ENCODE results near the gene CEP126.

The CEP126 gene

DNA sequence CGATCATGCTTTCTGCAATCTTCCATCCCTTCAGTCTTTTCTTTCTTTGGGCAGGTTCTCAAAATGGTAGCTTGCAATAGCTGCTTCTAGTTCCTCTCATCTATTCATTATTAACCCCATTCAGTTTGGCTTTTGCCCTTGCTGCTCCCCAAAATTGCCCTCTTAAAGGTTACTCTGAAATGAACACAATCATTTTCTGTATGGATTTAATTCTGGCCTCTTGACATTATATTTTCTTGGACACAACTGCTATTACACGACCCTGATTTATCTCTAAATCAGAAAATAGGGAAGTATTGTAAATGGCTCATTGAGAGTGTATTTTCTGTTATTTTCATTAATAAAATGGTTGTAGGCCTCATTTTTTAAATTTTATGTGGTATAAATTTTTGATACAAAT is 1.6 kb downstream of the CEP126 start, which contains the start of gene ANGPTL5:
TSS of gene ANGPTL5 (minus strand) at position 101 of the 400 bp plus-strand sequence. CDS start 8,613 bp downstream, outside the sequence.
- H3K4me1 ChIP-seq (ENCODE audit: control insufficient read depth, low read length), result peaks cover 23% of the 10 kb centered on the region
- TF ChIP-seq, protein P1, sequence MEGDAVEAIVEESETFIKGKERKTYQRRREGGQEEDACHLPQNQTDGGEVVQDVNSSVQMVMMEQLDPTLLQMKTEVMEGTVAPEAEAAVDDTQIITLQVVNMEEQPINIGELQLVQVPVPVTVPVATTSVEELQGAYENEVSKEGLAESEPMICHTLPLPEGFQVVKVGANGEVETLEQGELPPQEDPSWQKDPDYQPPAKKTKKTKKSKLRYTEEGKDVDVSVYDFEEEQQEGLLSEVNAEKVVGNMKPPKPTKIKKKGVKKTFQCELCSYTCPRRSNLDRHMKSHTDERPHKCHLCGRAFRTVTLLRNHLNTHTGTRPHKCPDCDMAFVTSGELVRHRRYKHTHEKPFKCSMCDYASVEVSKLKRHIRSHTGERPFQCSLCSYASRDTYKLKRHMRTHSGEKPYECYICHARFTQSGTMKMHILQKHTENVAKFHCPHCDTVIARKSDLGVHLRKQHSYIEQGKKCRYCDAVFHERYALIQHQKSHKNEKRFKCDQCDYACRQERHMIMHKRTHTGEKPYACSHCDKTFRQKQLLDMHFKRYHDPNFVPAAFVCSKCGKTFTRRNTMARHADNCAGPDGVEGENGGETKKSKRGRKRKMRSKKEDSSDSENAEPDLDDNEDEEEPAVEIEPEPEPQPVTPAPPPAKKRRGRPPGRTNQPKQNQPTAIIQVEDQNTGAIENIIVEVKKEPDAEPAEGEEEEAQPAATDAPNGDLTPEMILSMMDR (IDR thresholded peaks at IDR 0.05; ENCODE audit: low read depth, low read length, poor library complexity, severe bottlenecking), result no peak
- no peak for TF ChIP-seq EZH2phosphoT487 (IDR thresholded peaks at IDR 0.05; ENCODE audit: borderline replicate concordance, low read length)
- H3K36me3 ChIP-seq (ENCODE audit: control insufficient read depth, low read length), result no peaks in the 10 kb centered on the region; the same call in 1 of the 2 replicates
- no peaks in the 10 kb centered on the region for H3K9me3 ChIP-seq (ENCODE audit: control insufficient read depth, insufficient read depth, low read length)
- peaks cover 7% of the 10 kb centered on the region; the same call in 1 of the 2 replicates for H3F3A ChIP-seq (ENCODE audit: control insufficient read depth, insufficient read depth)
- no peaks in the 10 kb centered on the region for H4K20me1 ChIP-seq (ENCODE audit: control insufficient read depth, insufficient read depth, low read depth, low read length)
- H3K4me2 ChIP-seq (ENCODE audit: low read length), result peak within 1 kb of the TSS; percentile 81
- H3K27ac ChIP-seq (ENCODE audit: low read depth, low read length), result peak within 1 kb of the TSS; percentile 75
- peak within 1 kb of the TSS; percentile 87 for H3K4me3 ChIP-seq (ENCODE audit: low read length)
- no peaks in the 10 kb centered on the region for H3K27me3 ChIP-seq (ENCODE audit: control insufficient read depth, low read length)
- no peaks in the 10 kb centered on the region for H3K9me2 ChIP-seq (replicated peaks; ENCODE audit: control insufficient read depth, low read length)
- H3K79me2 ChIP-seq (ENCODE audit: control insufficient read depth, low read length), result no peaks in the 10 kb centered on the region

DNA sequence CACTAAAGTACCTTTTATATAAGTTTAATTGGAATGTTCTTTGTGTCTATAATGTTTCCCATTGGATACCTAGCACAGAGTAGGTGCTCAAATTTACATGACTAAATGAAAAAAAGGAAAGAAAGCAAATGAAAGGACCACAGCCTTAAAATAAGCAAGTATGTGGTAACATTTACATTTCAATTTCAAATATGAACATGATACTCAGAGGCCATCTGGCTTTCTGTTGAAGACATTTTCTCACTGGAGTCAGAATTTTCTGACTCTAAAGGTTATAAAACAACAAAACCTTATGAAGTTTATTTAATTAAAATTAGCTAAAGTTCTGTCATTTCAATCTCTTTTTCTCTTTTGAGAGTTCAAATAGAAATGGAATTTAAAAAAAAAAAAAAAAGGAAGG is 2.4 kb downstream of the CEP126 start:
- Histone ChIP-seq H3K27me3 (ENCODE audit: control insufficient read depth, low read length) (no peaks in the 10 kb centered on the region), H3F3A (ENCODE audit: control insufficient read depth, insufficient read depth) (peaks cover 7% of the 10 kb centered on the region; the same call in 1 of the 2 replicates), H3K9me2 (replicated peaks; ENCODE audit: control insufficient read depth, low read length) (no peaks in the 10 kb centered on the region), H3K4me2 (ENCODE audit: low read length) (no peak overlapping the region), H3K4me1 (ENCODE audit: control insufficient read depth, low read length) (peaks cover 23% of the 10 kb centered on the region), H3K36me3 (ENCODE audit: control insufficient read depth, low read length) (no peaks in the 10 kb centered on the region; the same call in 1 of the 2 replicates), H3K4me3 (ENCODE audit: low read length) (no peak overlapping the region), H3K79me2 (ENCODE audit: control insufficient read depth, low read length) (no peaks in the 10 kb centered on the region), H4K20me1 (ENCODE audit: control insufficient read depth, insufficient read depth, low read depth, low read length) (no peaks in the 10 kb centered on the region), H3K9me3 (ENCODE audit: control insufficient read depth, insufficient read depth, low read length) (no peaks in the 10 kb centered on the region), H3K27ac (ENCODE audit: low read depth, low read length) (no peak overlapping the region)
- TF ChIP-seq EZH2phosphoT487 (IDR thresholded peaks at IDR 0.05; ENCODE audit: borderline replicate concordance, low read length), result no peak
- TF ChIP-seq, protein P1 (IDR thresholded peaks at IDR 0.05; ENCODE audit: low read depth, low read length, poor library complexity, severe bottlenecking), result no peak

DNA sequence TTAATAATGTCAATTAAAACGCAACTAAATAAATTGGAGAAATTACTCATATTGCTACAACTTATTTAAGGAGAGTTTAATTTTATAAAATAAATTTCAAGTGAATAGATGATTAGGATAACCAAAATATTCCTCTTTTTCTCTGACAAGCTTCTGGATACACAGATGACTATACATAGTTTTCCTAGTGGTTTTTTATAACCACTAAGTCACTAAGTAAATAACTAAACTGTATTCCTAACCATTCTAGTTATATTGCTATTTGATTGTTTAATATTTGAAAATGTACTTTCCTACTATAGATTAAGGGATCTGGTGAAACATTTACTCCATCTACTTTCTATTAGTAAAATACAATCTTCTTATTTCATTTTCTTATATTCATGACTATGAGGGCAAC is 6.2 kb downstream of the CEP126 start:
- no peaks in the 10 kb centered on the region for H4K20me1 ChIP-seq (ENCODE audit: control insufficient read depth, insufficient read depth, low read depth, low read length)
- no peaks in the 10 kb centered on the region for H3K9me3 ChIP-seq (ENCODE audit: control insufficient read depth, insufficient read depth, low read length)
- no peaks in the 10 kb centered on the region for H3K36me3 ChIP-seq (ENCODE audit: control insufficient read depth, low read length)
- H3K4me2 ChIP-seq (ENCODE audit: low read length), result no peak overlapping the region
- no peak overlapping the region for H3K4me3 ChIP-seq (ENCODE audit: low read length)
- H3K9me2 ChIP-seq (replicated peaks; ENCODE audit: control insufficient read depth, low read length), result no peaks in the 10 kb centered on the region
- TF ChIP-seq, protein P1 (IDR thresholded peaks at IDR 0.05; ENCODE audit: low read depth, low read length, poor library complexity, severe bottlenecking), result no peak
- no peak for TF ChIP-seq EZH2phosphoT487 (IDR thresholded peaks at IDR 0.05; ENCODE audit: borderline replicate concordance, low read length)
- H3K27me3 ChIP-seq (ENCODE audit: control insufficient read depth, low read length), result no peaks in the 10 kb centered on the region
- no peaks in the 10 kb centered on the region for H3K79me2 ChIP-seq (ENCODE audit: control insufficient read depth, low read length)
- H3K27ac ChIP-seq (ENCODE audit: low read depth, low read length), result no peak overlapping the region
- peaks cover 11% of the 10 kb centered on the region for H3K4me1 ChIP-seq (ENCODE audit: control insufficient read depth, low read length)
- H3F3A ChIP-seq (ENCODE audit: control insufficient read depth, insufficient read depth), result 0 out of 2 replicates have a peak, but pooled peaks cover 4% of the 10 kb centered on the region
